CD4-positive, alpha-beta T cell treated with Interleukin-6 for 4 hours (primary cell): Measurements from ENCODE around the gene PAX8.
A peak's percentile ranks its signal among the peaks of the same experiment; 100 is the strongest.
"Not testable (repeated sequence)": the region's sequence is repeated elsewhere in the genome, so short reads cannot be mapped to it uniquely, and the experiment has no call there.

ENCODE experiments used
- DNase-seq: peaks from one replicate; pipeline ENCODE4 v3.0.0-alpha.2; 2020; ENCODE audit warnings: mixed read lengths

The PAX8 gene

GRCh38 chr2:113288674-113289149, 10.0 kb upstream of the PAX8 start:
- DNase-seq = not testable (repeated sequence)

GRCh38 chr2:113288117-113288673, 9.5 kb upstream of the PAX8 start:
- not testable (repeated sequence) for DNase-seq

- DNase-seq = no peak
Observed at GRCh38 chr2:113285816-113286215, 7.1 kb upstream of the PAX8 start.

DNA sequence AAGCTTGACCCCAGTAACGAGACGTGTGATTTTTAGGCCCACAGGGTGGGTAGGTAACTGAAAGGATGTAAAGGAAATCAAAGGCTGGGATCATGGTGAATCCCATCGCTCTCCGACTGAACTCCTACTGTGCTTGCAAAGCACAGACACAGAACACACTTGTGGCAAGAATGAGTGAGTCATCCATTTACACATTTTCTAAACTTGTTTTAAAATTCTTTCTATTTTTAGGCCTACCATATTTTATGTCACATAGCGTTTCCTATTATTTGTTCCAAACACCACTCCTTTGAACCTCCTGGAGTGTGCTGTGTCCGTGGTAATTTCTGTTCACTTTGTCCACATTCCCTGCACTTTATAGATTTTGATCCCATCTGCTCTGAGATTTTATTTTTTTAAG, 6.3 kb upstream of the PAX8 start:
- not testable (repeated sequence) for DNase-seq

DNA sequence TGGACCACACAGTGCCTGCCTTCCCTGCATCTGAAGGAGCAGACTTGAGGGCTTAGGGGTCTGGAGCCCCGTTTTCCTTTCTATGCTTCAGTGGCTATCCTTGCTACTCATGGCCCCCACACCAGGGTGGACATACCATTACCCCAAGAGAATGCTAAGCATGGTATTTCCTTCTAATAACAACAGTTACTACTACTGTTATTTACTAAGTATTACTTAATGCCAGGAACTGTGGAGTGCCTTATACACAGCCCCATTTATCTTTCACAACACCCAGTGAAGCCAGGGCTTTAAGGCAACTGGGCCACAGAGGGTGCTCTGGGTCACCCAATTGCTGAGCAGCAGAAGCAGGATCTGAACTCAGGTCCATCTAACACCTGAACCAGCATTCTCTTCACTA, 5.8 kb upstream of the PAX8 start:
- DNase-seq = no peak

DNA sequence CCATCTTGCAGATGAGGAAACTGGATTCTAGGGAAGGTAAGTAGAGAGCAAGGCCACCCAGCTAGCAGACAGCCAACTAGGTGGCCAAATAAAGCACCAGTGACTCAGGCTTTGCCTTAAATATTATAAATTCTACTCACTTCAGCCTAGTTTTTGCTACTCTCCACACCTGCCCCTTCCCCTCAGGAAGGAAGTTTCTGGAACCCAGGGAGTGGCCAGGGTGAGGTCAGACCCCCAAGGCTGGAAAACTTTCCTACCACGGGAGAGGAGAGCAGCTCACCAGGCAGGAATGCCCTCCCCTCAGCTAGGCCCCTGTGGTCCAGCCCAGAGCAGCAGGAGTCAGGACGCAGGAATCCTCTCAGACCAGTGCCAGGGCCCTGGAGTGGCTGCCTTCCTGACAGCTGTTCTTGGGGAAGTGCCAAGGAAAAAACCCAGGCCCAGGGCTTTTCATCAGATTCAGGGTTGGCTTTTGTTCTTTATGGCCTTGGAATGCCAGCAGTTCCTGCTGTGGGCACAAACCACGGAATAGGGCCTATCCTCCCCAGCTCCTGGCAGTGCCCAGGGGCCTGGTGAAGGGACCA, 5.1 kb upstream of the PAX8 start:
- no peak for DNase-seq

DNA sequence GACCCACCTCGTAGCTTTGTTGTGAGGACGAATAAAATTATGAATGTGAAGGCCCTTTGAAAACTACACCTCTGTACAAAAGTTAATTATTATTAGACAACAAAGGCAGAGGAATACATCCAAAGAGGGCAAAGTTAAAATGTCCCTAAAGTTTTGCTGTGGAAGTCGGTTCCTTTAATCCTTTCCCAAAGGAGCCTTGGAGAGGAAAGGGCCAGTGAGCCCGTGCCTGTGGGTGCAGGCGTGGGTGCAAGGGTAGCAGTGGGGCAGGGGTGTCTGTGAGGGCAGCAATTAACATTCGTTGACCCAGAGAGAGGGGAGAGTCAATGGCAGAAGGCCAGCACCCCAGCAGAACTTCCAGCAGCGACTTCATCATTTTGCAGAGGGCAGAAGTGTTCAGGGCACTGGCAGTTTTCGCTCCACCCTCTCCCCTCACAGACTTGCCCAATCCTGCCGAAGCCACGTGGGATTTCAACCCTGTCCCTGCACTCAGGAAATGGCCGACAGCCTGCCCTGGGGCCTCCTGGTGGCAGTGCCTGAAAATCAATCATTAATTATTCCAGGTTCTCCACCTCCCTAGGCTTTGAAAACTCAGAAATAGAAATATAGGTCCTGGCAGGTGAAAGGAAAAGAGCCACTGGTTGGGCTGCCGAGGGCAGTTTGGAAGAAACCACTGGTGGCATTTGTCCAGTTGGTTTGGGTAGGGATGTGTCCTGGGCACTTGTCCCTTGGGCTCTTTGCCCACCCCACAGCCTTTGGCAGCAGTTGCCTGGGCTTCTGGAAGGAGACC, 4.2 kb upstream of the PAX8 start:
- DNase-seq = no peak

GRCh38 chr2:113281910-113282746, 3.4 kb upstream of the PAX8 start:
- DNase-seq = no peak

- no peak for DNase-seq
Observed at GRCh38 chr2:113278073-113278741, 514 bp downstream of the PAX8 start.

GRCh38 chr2:113277474-113278072, 1.1 kb downstream of the PAX8 start:
- DNase-seq = no peak

DNA sequence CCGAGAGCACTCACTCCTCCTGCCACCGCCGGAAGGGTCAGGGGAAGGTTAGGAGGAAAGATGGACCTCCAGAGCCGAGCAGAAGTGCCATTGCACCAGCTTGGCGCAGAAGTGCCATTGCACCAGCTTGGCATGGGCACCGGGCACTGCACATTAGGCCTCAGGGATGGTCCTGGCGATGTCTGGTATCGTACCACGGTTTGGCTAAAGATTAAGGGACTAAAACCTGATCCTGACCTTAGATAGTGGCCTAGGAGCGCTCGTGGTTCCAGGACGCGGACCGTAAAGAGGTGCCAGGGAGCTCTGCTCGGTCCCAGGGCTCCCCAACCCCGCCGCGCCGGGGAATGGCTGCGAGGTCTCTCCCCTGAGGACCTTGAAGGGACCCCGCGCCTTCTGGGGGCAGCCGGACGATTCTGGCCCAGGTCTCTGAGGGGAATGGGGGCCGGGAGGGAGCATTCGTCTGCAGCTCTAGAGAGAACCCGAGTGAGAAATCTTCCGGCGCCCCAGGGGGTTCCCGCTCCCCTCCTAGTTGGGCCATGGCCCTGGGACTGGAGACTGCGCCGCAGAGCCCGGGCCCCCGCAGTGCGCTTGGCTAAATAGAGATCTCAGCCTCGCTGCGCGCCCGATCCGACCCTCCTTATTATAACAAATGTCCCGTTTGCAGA, 1.8 kb downstream of the PAX8 start:
- no peak for DNase-seq

DNA sequence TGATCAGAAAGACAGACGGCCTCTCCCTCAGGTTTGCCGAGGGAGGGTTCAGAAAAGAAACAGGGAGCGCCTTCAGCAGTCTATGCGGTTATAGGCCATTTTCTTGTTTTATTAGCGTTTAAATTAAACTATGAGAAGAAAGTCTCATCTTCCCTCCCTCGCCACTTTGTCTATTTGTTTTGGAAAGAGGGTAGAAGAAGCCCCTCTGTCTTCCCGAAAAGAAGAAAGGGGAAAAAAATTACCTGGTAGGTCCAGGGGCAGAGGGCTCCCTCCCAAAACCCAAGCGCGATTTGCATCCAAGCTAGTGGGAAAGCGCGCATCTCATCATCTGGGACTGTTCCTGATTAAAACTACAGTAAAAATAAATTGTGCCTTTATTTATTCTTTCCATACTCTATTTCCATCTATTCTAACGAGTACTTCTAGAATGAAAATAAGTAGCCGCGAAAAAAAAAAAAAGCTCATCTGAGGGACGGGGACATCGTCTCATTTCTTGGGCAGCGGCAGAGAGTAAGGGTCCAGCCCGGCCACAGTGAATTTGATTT, 2.4 kb downstream of the PAX8 start:
- no peak for DNase-seq

DNA sequence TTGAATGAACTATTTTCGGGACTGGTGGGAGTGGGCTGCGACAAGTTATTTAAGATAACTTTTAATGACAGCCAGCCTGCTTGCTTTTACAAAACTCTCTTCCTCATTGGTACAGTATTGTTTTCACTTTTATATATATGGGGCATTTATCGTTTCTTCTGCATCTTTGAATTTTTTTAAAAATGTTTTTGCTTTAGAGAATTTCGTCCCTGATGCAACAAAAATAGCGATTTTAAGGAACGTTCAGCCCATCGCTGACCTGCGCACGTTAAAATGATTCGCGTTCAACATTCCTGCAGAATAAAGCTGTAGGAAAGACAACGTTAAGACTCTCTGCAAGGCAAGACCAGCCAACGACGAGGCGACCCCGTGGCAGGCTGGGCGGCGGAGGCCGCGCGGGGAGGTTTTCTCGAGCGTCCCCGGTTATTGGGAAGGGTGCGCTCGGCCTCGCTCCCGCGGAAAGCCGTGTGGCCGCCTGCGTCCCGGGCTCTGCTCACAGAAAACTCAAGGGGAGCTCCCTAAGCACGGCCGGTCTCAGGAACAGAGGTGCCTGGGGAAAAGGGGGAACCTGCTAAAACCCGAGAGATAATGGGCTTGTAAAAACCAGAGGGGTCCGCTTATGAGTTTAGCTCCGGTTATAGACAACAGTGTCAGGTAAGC, 3.0 kb downstream of the PAX8 start:
- DNase-seq = no peak

DNA sequence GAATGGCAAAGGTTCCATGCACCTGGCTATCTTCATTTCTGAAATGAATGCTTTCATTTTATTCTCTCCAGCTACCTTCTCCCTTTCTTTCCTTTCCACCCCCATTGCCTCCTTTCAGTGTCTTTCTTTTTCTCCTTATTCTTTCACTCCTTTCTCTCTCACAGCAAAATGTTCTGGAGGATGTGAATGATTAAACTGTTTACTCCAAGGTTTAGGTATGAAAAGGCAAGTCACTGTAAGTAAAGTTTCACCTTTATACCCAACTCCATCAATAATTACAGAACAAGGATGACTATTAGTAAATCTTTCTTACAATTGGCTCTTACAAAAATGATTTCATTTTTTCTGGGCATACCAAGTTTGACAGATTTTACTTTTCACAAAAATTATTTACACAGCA, 4.3 kb downstream of the PAX8 start:
- no peak for DNase-seq

GRCh38 chr2:113273981-113274380, 4.7 kb downstream of the PAX8 start:
- DNase-seq = no peak

DNA sequence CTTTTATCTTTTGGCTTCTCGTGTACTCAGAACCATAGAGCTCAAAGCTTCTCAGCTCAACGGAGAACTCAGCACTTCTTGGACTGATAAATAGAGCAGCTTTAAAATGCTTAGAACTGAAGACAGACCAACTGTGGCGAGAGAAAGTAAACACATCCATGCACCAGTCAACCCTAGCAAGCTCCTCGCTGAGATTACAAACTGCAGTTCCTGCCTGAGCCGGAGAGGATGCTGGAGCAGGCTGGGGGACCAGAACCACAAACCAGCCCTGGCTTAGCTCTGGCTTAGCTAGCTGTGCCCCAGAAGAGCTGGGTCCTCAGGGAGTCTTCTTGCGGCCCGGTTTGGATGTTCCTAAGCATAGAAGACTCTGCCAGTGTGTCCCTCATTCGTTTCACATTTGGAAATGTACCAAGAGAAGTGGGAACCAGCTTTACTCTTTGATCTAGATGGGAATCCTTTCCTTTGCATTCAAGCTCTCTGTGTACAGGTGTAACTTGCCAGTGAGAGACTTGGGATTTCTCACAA, 5.6 kb downstream of the PAX8 start:
- peak; percentile 40 for DNase-seq

DNA sequence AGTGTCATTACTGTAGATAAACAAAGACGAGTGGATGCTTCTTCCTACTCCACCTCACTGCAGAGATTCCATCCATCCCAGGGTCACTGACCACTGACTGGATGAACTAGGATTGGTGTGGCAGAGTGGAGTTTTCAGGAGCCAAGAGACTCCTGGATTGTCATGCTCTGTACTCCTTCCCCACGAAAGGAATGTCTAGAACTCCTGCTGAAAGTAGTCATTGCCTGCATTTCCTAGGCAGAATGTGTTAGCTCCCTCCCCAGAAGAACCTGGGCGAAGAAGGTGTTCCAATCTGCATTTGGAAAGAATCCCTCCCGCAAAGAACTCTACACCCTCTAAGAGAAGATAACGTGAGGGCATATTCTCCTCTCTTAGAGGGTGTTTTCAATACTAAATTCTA, 6.2 kb downstream of the PAX8 start:
- no peak for DNase-seq

DNA sequence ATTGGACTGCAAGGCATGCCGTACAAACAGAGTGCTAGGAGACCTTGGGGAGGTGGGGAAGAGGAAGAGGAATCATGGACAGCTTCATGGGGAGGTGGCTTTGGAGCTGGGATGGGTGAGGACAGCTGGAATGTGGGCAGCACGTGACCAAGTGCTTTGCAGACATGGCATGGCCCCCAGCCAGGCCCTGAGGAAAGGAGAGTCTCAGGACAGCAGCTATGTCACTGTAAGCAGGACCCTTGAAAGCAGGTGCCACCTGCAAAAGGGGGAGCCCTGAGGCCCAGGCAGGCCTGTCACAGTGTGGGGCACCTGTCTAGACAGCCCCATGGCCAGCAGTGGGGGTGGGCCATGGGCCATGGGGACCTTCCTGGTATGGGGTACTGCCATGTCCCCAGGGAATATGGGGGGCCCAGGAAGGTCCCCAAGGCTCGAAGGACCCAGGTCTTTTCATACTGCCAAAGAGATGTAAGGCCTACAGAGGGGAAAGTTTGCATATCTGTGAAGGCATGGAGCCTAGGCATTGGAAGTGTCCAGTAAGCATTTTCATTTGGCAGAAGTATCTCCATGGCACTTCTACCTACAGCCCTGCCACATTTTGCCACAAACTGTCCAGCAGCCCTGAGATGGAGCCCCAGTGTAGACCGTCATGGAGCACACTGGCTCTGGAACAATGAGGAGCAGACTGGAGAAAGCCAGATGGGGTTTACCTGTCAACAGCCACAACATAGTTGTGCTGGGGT, 9.9 kb downstream of the PAX8 start:
- no peak for DNase-seq

DNA sequence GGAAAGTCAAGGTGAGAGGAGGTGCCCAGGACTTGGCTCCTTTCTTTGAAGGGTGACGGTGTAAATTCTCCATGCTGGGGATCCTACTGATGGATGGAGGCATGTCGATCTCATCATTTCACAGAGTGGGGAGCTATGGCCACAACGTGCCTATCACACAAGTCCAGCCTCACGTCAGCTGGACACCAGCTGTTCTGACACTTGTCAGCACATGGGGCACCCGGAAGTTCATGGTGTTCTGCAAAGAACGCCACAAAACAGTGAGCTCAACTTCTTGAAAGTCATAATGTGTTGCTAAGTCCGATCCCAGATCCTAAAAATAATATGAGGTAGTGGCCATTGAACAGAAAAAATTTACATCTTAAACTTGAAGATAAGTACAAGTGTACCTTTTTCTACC, 12.3 kb downstream of the PAX8 start:
- no peak for DNase-seq
